CD4-positive, alpha-beta T cell (primary cell): ENCODE measurements around the gene SASS6. TPM values are rescaled to one million over a fixed set of nuclear protein-coding genes. Genes with fewer than 3 reads are reported as not detected.
A peak's percentile ranks its signal among the peaks of the same experiment; 100 is the strongest.

ENCODE experiments used
- ATAC-seq: fragments of 200-7000 bp; cut with Tn5 transposase; one replicate; pipeline ENCODE4 v1.10.0; 2022; ENCODE audit warnings: mild to moderate bottlenecking; ENCODE audit not compliant: poor library complexity
- CTCF ChIA-PET: fragments of 350-600 bp; sonication (Branson Sonifier 250); formaldehyde crosslinking; loops from one replicate; lab custom pipeline; 2021; ENCODE audit warnings: antibody characterized with exemption, inconsistent platforms; lab: Charles Lee
- POLR2A ChIA-PET: fragments of 350-600 bp; sonication (Branson Sonifier 250); formaldehyde crosslinking; loops from one replicate; lab custom pipeline; 2021; ENCODE audit warnings: antibody characterized with exemption, inconsistent platforms; lab: Charles Lee
- DNase-seq, 14 experiments: peaks; one replicate each; pipeline ENCODE4 v3.0.0-alpha.2; 2013 to 2020; ENCODE audit warnings: mixed read lengths in 2 of 14
- H3K27ac ChIP-seq, 2 donors: one replicate each; pipeline versions ENCODE4 v1.5.1 to v1.7.0; 2013; ENCODE audit warnings: low read length in 2 of 2, low read depth in 1 of 2, mild to moderate bottlenecking in 1 of 2
- H3K27me3 ChIP-seq, 2 experiments: 1 replicate in 1 of 2; 2 replicates in 1 of 2; pipeline versions ENCODE4 v1.6.1 to v1.7.0; 2013; ENCODE audit warnings: low read length in 2 of 2, control low read depth in 1 of 2, mild to moderate bottlenecking in 1 of 2, moderate library complexity in 1 of 2; ENCODE audit not compliant: insufficient read depth in 2 of 2, control insufficient read depth in 1 of 2
- H3K36me3 ChIP-seq: one replicate; pipeline ENCODE4 v1.6.1; 2013; ENCODE audit warnings: low read length, control low read depth; ENCODE audit not compliant: insufficient read depth
- H3K4me1 ChIP-seq: one replicate; pipeline ENCODE4 v1.6.1; 2013; ENCODE audit warnings: low read length, control low read depth; ENCODE audit not compliant: insufficient read depth
- H3K4me3 ChIP-seq: one replicate; pipeline ENCODE4 v1.5.1; 2013; ENCODE audit warnings: mild to moderate bottlenecking, low read length, moderate library complexity
- H3K9me3 ChIP-seq, 2 experiments: 1 replicate in 1 of 2; 2 replicates in 1 of 2; pipeline versions ENCODE4 v1.6.1 to v1.7.0; 2013; ENCODE audit warnings: low read length in 2 of 2, mild to moderate bottlenecking in 2 of 2, control low read depth in 1 of 2, moderate library complexity in 1 of 2; ENCODE audit not compliant: control insufficient read depth in 1 of 2, insufficient read depth in 1 of 2
- H3K27ac Mint-ChIP-seq: one replicate; pipeline ENCODE4 v1.8.0; 2020; ENCODE audit warnings: mixed read lengths
- H3K27me3 Mint-ChIP-seq: one replicate; pipeline ENCODE4 v1.8.0; 2021; ENCODE audit warnings: mixed read lengths
- H3K36me3 Mint-ChIP-seq: one replicate; pipeline ENCODE4 v1.8.0; 2021; ENCODE audit warnings: low read depth, mixed read lengths
- H3K4me1 Mint-ChIP-seq: one replicate; pipeline ENCODE4 v1.8.0; 2021; ENCODE audit warnings: low read depth, mixed read lengths
- H3K4me3 Mint-ChIP-seq: one replicate; pipeline ENCODE4 v1.8.0; 2020; ENCODE audit warnings: mild to moderate bottlenecking, mixed read lengths
- H3K9me3 Mint-ChIP-seq: one replicate; pipeline ENCODE4 v1.8.0; 2020; ENCODE audit warnings: mixed read lengths
- CTCF ChIP-seq: fragments of 200-600 bp; IDR thresholded peaks from one replicate; pipeline ENCODE4 v1.8.0; 2022; ENCODE audit warnings: antibody characterized with exemption, mild to moderate bottlenecking
- intact Hi-C, 2 experiments: fragments of 100-400 bp; cut with DNase I in 1 of 2; cut with micrococcal nuclease in 1 of 2; formaldehyde crosslinking; loops; one replicate each; pipeline versions ENCODE4 v1.15.1 to v1.9.0; 2023 to 2025; cut with DNase I, micrococcal nuclease
- total RNA-seq, 174 experiments: library from RNA in 2 of 174; stranded (reverse) in 2 of 174; gene quantifications; one replicate each; pipeline ENCODE4 v1.2.3 and lab custom pipeline; 2021 to 2026

SASS6 gene
- total RNA-seq, 2 experiments from 2014 or later, result 1.7 to 1.8 TPM

GRCh38 chr1:100070201-100070939 lies 62.4 kb downstream of the SASS6 start:
- no peak overlapping the region for H3K4me3 Mint-ChIP-seq
- H3K27me3 Mint-ChIP-seq, result no peaks in the 10 kb centered on the region
- peaks cover 85% of the 10 kb centered on the region for H3K36me3 ChIP-seq
- H3K4me1 ChIP-seq, result no peaks in the 10 kb centered on the region
- H3K27ac Mint-ChIP-seq, result peak overlapping the region; percentile 21
- no peaks in the 10 kb centered on the region for H3K9me3 Mint-ChIP-seq
- no peak for TF ChIP-seq CTCF
- peaks cover 17% of the 10 kb centered on the region for H3K4me1 Mint-ChIP-seq
- no peak overlapping the region for H3K27ac ChIP-seq
- H3K27me3 ChIP-seq, result no peaks in the 10 kb centered on the region
- intact Hi-C loops, result no loop called here
- no peak for DNase-seq
- ChIA-PET CTCF (no interaction called here), POLR2A (interaction anchor here (0.9 to 1.1 kb wide), 2 partner anchors 10 to 33 kb away, joined by 4 read pairs; a partner anchor contains a TSS)
- no peaks in the 10 kb centered on the region for H3K9me3 ChIP-seq
- H3K4me3 ChIP-seq, result no peak overlapping the region
- peaks cover 92% of the 10 kb centered on the region for H3K36me3 Mint-ChIP-seq
- no peak for ATAC-seq

DNA sequence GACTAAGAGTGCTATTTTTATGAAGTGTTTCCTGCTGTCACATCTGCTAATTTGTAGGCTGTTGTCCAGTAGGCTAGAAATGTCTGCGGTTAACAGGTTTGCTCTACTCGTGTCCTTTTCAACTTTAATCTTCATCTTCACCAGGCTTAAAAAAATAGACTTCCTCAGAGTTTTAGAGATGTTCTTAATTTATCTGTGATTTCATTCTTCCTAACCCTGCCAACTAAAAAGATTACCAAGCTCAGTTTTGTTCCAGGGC lies 66.8 kb downstream of the SASS6 start:
- peak overlapping the region; percentile 60 for H3K27ac Mint-ChIP-seq
- Histone ChIP-seq H3K4me1 (peaks cover 4% of the 10 kb centered on the region), H3K4me3 (no peak overlapping the region), H3K36me3 (peaks cover 83% of the 10 kb centered on the region), H3K27ac (no peak overlapping the region), H3K9me3 (no peaks in the 10 kb centered on the region), H3K27me3 (no peaks in the 10 kb centered on the region)
- H3K4me1 Mint-ChIP-seq, result peaks cover 32% of the 10 kb centered on the region
- H3K9me3 Mint-ChIP-seq, result no peaks in the 10 kb centered on the region
- ChIA-PET CTCF (no interaction called here), POLR2A (no interaction called here)
- no peak for DNase-seq
- H3K4me3 Mint-ChIP-seq, result peak overlapping the region; percentile 63
- peaks cover 92% of the 10 kb centered on the region for H3K36me3 Mint-ChIP-seq
- H3K27me3 Mint-ChIP-seq, result no peaks in the 10 kb centered on the region
- intact Hi-C loops, result no loop called here
- ATAC-seq, result no peak
- no peak for TF ChIP-seq CTCF

- Mint-ChIP-seq H3K9me3 (no peaks in the 10 kb centered on the region), H3K27ac (peak overlapping the region; percentile 60), H3K4me3 (peak overlapping the region; percentile 63), H3K36me3 (peaks cover 92% of the 10 kb centered on the region), H3K4me1 (peaks cover 32% of the 10 kb centered on the region), H3K27me3 (no peaks in the 10 kb centered on the region)
- no peak for TF ChIP-seq CTCF
- no peaks in the 10 kb centered on the region for H3K27me3 ChIP-seq
- POLR2A ChIA-PET, result interaction anchor here (0.5 kb wide), 1 partner anchor 19 kb away, joined by 4 read pairs; no protein-coding TSS in a partner anchor
- peak in 1 of 14 experiments; percentile 14 for DNase-seq
- H3K4me1 ChIP-seq, result peaks cover 4% of the 10 kb centered on the region
- intact Hi-C loops, result no loop called here
- peaks cover 83% of the 10 kb centered on the region for H3K36me3 ChIP-seq
- no peak for ATAC-seq
- CTCF ChIA-PET, result no interaction called here
- H3K27ac ChIP-seq, result no peak overlapping the region
- no peaks in the 10 kb centered on the region for H3K9me3 ChIP-seq
- no peak overlapping the region for H3K4me3 ChIP-seq
These were observed 67.4 kb downstream of the SASS6 start for GRCh38 chr1:100065183-100065968.
